Measurements from ENCODE around the gene ZNF75A.

ZNF75A gene

GRCh38 chr16:3289998-3290673, 15.2 kb upstream of the ZNF75A start:
- FAIRE-seq: no peak

- no peak for FAIRE-seq
These were observed 12.7 kb upstream of the ZNF75A start for GRCh38 chr16:3292604-3293003.

GRCh38 chr16:3295209-3295608, 10.1 kb upstream of the ZNF75A start:
- no peak for FAIRE-seq

- FAIRE-seq: no peak
These were observed 9.5 kb upstream of the ZNF75A start for GRCh38 chr16:3295783-3296182.

GRCh38 chr16:3304370-3304769, 927 bp upstream of the ZNF75A start:
- no peak for FAIRE-seq

GRCh38 chr16:3306078-3306477, 781 bp downstream of the ZNF75A start:
- no peak for FAIRE-seq

GRCh38 chr16:3311496-3311895, 6.2 kb downstream of the ZNF75A start:
- no peak for FAIRE-seq

- FAIRE-seq: no peak
These were observed 12.2 kb downstream of the ZNF75A start for GRCh38 chr16:3317315-3317999.

- FAIRE-seq: no peak
These were observed 16.5 kb downstream of the ZNF75A start for GRCh38 chr16:3321816-3322215.

GRCh38 chr16:3327514-3327913, 22.2 kb downstream of the ZNF75A start:
- FAIRE-seq: no peak

GRCh38 chr16:3328104-3328503, 22.8 kb downstream of the ZNF75A start:
- no peak for FAIRE-seq

- FAIRE-seq: no peak
These were observed 23.3 kb downstream of the ZNF75A start for GRCh38 chr16:3328643-3329042.

GRCh38 chr16:3346041-3346440, 40.7 kb downstream of the ZNF75A start:
- no peak for FAIRE-seq

GRCh38 chr16:3347586-3347985, 42.3 kb downstream of the ZNF75A start:
- FAIRE-seq: no peak

GRCh38 chr16:3348547-3349167, 43.4 kb downstream of the ZNF75A start:
- FAIRE-seq: no peak

GRCh38 chr16:3349175-3349574, 43.9 kb downstream of the ZNF75A start:
- FAIRE-seq: no peak

- no peak for FAIRE-seq
These were observed 50.3 kb downstream of the ZNF75A start, which contains the start of gene OR2C1 for GRCh38 chr16:3355589-3355988. Gene OR2C1 (plus strand): TSS chr16:3355889. CDS start chr16:3355941, 52 bp downstream.

- FAIRE-seq: no peak
These were observed 50.8 kb downstream of the ZNF75A start for GRCh38 chr16:3356118-3356517.

GRCh38 chr16:3358871-3359270, 53.6 kb downstream of the ZNF75A start:
- no peak for FAIRE-seq

- FAIRE-seq: no peak
These were observed 57.6 kb downstream of the ZNF75A start for GRCh38 chr16:3362931-3363330.

GRCh38 chr16:3363793-3364192, 58.5 kb downstream of the ZNF75A start:
- FAIRE-seq: no peak

GRCh38 chr16:3364774-3365427, 59.6 kb downstream of the ZNF75A start:
- FAIRE-seq: peak; percentile 97
